WTC11 (cell line): ENCODE results near the gene WDR38. TPM values are rescaled to one million over a fixed set of nuclear protein-coding genes. Genes with fewer than 3 reads are reported as not detected.

Experiments used
- ATAC-seq: fragments of 200-7000 bp; cut with Tn5 transposase; 2 replicates; pipeline ENCODE4 v1.10.0; 2021; ENCODE audit warnings: mild to moderate bottlenecking, moderate library complexity
- CTCF ChIA-PET: fragments of 300-600 bp; sonication (Branson Sonifier 250); formaldehyde crosslinking; loops from one replicate; lab custom pipeline; 2021; ENCODE audit warnings: antibody characterized with exemption; lab: Charles Lee
- POLR2A ChIA-PET: fragments of 350-600 bp; sonication (Branson Sonifier 250); formaldehyde crosslinking; loops from one replicate; lab custom pipeline; 2021; ENCODE audit warnings: antibody characterized with exemption; lab: Charles Lee
- DNase-seq: peaks from one replicate; pipeline ENCODE4 v3.0.0; 2021; ENCODE audit warnings: low spot score
- H3K27ac Mint-ChIP-seq: 2 replicates; pipeline ENCODE4 v1.8.0; 2021; ENCODE audit warnings: mixed read lengths
- H3K27me3 Mint-ChIP-seq: 2 replicates; pipeline ENCODE4 v1.8.0; 2021; ENCODE audit warnings: low read depth, mild to moderate bottlenecking, moderate library complexity, mixed read lengths
- H3K36me3 Mint-ChIP-seq: 2 replicates; pipeline ENCODE4 v1.8.0; 2021; ENCODE audit warnings: mixed read lengths
- H3K4me1 Mint-ChIP-seq: 2 replicates; pipeline ENCODE4 v1.8.0; 2022; ENCODE audit warnings: mixed read lengths
- H3K4me3 Mint-ChIP-seq: 2 replicates; pipeline ENCODE4 v1.8.0; 2021; ENCODE audit warnings: mild to moderate bottlenecking, moderate library complexity, mixed read lengths
- H3K9me3 Mint-ChIP-seq: 2 replicates; pipeline ENCODE4 v1.8.0; 2021; ENCODE audit warnings: mixed read lengths
- CBFB ChIP-seq: sonication (generic); formaldehyde crosslinking; IDR thresholded peaks from 2 replicates; pipeline ENCODE4 v1.8.1; 2022; ENCODE audit warnings: mild to moderate bottlenecking, low read depth, missing genetic modification reagents
- CREB1 ChIP-seq: sonication (generic); formaldehyde crosslinking; IDR thresholded peaks from 2 replicates; pipeline ENCODE4 v1.8.0; 2023; ENCODE audit warnings: mild to moderate bottlenecking, missing genetic modification reagents
- E2F4 ChIP-seq: sonication (generic); formaldehyde crosslinking; IDR thresholded peaks from 2 replicates; pipeline ENCODE4 v1.8.1; 2022; ENCODE audit warnings: low read depth, mild to moderate bottlenecking, moderate library complexity, missing genetic modification reagents, borderline replicate concordance
- E2F5 ChIP-seq: sonication (generic); formaldehyde crosslinking; IDR thresholded peaks from 2 replicates; pipeline ENCODE4 v1.8.1; 2022; ENCODE audit warnings: mild to moderate bottlenecking, moderate library complexity, missing genetic modification reagents
- ELF4 ChIP-seq: sonication (generic); formaldehyde crosslinking; IDR thresholded peaks from 2 replicates; pipeline ENCODE4 v1.8.1; 2022; ENCODE audit warnings: low read depth, mild to moderate bottlenecking, moderate library complexity, missing genetic modification reagents
- GABPB1 ChIP-seq: sonication (generic); formaldehyde crosslinking; IDR thresholded peaks from 2 replicates; pipeline ENCODE4 v1.8.1; 2023; ENCODE audit warnings: mild to moderate bottlenecking, missing genetic modification reagents
- TEAD4 ChIP-seq: sonication (generic); formaldehyde crosslinking; IDR thresholded peaks from 2 replicates; pipeline ENCODE4 v1.8.0; 2022; ENCODE audit warnings: mild to moderate bottlenecking, missing genetic modification reagents
- TP53 ChIP-seq: sonication (generic); formaldehyde crosslinking; IDR thresholded peaks from 2 replicates; pipeline ENCODE4 v1.8.1; 2023; ENCODE audit warnings: mild to moderate bottlenecking, missing genetic modification reagents
- USF1 ChIP-seq: sonication (generic); formaldehyde crosslinking; IDR thresholded peaks from 2 replicates; pipeline ENCODE4 v1.8.0; 2022; ENCODE audit warnings: mild to moderate bottlenecking, missing genetic modification reagents
- ZNF138 ChIP-seq: sonication (generic); formaldehyde crosslinking; conservative IDR thresholded peaks from 2 replicates; pipeline ENCODE4 v1.8.1; 2022; ENCODE audit warnings: mild to moderate bottlenecking, moderate library complexity, missing genetic modification reagents
- ZNF512 ChIP-seq: sonication (generic); formaldehyde crosslinking; IDR thresholded peaks from 2 replicates; pipeline ENCODE4 v1.8.1; 2022; ENCODE audit warnings: missing genetic modification reagents, borderline replicate concordance
- ZNF671 ChIP-seq: fragments of 250-450 bp; sonication (Bioruptor Pico); IDR thresholded peaks from 2 replicates; pipeline ENCODE4 v1.8.0; 2021; ENCODE audit warnings: mild to moderate bottlenecking
- total RNA-seq: library from RNA; stranded (reverse); gene quantifications from 3 replicates; pipeline ENCODE4 v1.2.3, GENCODE V29; 2021

WDR38 gene
- total RNA-seq, 1 experiment from 2014 or later, result not detected

- POLR2A ChIA-PET, result no interaction called here
- Mint-ChIP-seq H3K27ac (no peak overlapping the region), H3K27me3 (no peaks in the 10 kb centered on the region), H3K4me3 (no peak overlapping the region), H3K9me3 (no peaks in the 10 kb centered on the region), H3K36me3 (no peaks in the 10 kb centered on the region), H3K4me1 (peaks cover 30% of the 10 kb centered on the region)
- ATAC-seq, result no peak
- CTCF ChIA-PET, result interaction anchor here (0.6 to 10.1 kb wide), 4 partner anchors 25 to 1237 kb away, joined by 3 to 147 read pairs (median 30); partner anchors contain the start of genes NR6A1, OLFML2A and WDR38
- no peak for DNase-seq
- no peak for TF ChIP-seq TEAD4
Measured at GRCh38 chr9:124815601-124816000, 37.7 kb upstream of the WDR38 start.

GRCh38 chr9:124818431-124819281 lies 34.6 kb upstream of the WDR38 start:
- Mint-ChIP-seq H3K4me3 (no peak overlapping the region), H3K27ac (no peak overlapping the region), H3K4me1 (peaks cover 12% of the 10 kb centered on the region), H3K36me3 (no peaks in the 10 kb centered on the region), H3K9me3 (no peaks in the 10 kb centered on the region), H3K27me3 (no peaks in the 10 kb centered on the region)
- ChIA-PET POLR2A (no interaction called here), CTCF (interaction anchor here (0.7 to 2.2 kb wide), 10 partner anchors 11 to 48 kb away, joined by 3 to 12 read pairs (median 5); partner anchors contain the start of genes ARPC5L, NR6A1, OLFML2A and WDR38)
- TF ChIP-seq ZNF512 (CRISPR knock-in tag) (no peak), GABPB1 (CRISPR knock-in tag) (peak; percentile 31; the same call in 1 of the 2 replicates)
- peak; percentile 91 for ATAC-seq
- DNase-seq, result peak; percentile 57

- Mint-ChIP-seq H3K27ac (peak overlapping the region; percentile 13; the same call in 1 of the 2 replicates), H3K4me1 (peaks cover 7% of the 10 kb centered on the region)
Measured at GRCh38 chr9:124820698-124821623, 32.3 kb upstream of the WDR38 start.

GRCh38 chr9:124828489-124829333 lies 24.5 kb upstream of the WDR38 start:
- Mint-ChIP-seq H3K9me3 (peaks cover 10% of the 10 kb centered on the region), H3K4me1 (peaks cover 10% of the 10 kb centered on the region), H3K36me3 (peaks cover 3% of the 10 kb centered on the region; the same call in 1 of the 2 replicates), H3K27me3 (peaks cover 8% of the 10 kb centered on the region; the same call in 1 of the 2 replicates), H3K27ac (no peak overlapping the region), H3K4me3 (no peak overlapping the region)
- no peak for ATAC-seq
- CTCF ChIA-PET, result interaction anchor here (0.7 to 5.8 kb wide), 9 partner anchors 10 to 57 kb away, joined by 3 to 46 read pairs (median 6); partner anchors contain the start of genes OLFML2A and WDR38
- DNase-seq, result no peak
- TF ChIP-seq E2F4 (no peak), ZNF512 (CRISPR knock-in tag) (peak; percentile 82)
- POLR2A ChIA-PET, result no interaction called here

More at GRCh38 chr9:124820698-124821623, 32.3 kb upstream of the WDR38 start:
- Mint-ChIP-seq H3K36me3 (no peaks in the 10 kb centered on the region), H3K4me3 (no peak overlapping the region), H3K9me3 (0 out of 2 replicates have a peak, but pooled peaks cover 4% of the 10 kb centered on the region), H3K27me3 (no peaks in the 10 kb centered on the region)
- no peak for ATAC-seq
- ChIA-PET CTCF (interaction anchor here (1.2 to 2.6 kb wide), 4 partner anchors 19 to 43 kb away, joined by 7 to 12 read pairs (median 8); partner anchors contain the start of gene WDR38), POLR2A (interaction anchor here (0.9 kb wide), 1 partner anchor 9 kb away, joined by 3 read pairs; no protein-coding TSS in a partner anchor)
- DNase-seq, result no peak
- no peak for TF ChIP-seq CBFB
- no peak for TF ChIP-seq ZNF138 (CRISPR knock-in tag)
- no peak for TF ChIP-seq CREB1 (CRISPR knock-in tag)
- TF ChIP-seq E2F5 (CRISPR knock-in tag), result no peak
- no peak for TF ChIP-seq ZNF671 (CRISPR knock-in tag)
- no peak for TF ChIP-seq TP53
- TF ChIP-seq ELF4 (CRISPR knock-in tag), result no peak
- TF ChIP-seq USF1 (CRISPR knock-in tag), result no peak
